H9 (cell line): ENCODE data around the gene PSMB7. TPM values are rescaled to one million over a fixed set of nuclear protein-coding genes. Genes with fewer than 3 reads are reported as not detected.

Experiments used
- DNase-seq: peaks from one replicate; pipeline ENCODE4 v3.0.0-alpha.2; 2017
- H2AFZ ChIP-seq: one replicate; pipeline ENCODE4 v1.6.1; 2013; ENCODE audit warnings: mild to moderate bottlenecking, low read length, control low read depth, moderate library complexity
- H2AK5ac ChIP-seq: 2 replicates; pipeline ENCODE4 v1.6.1; 2013; ENCODE audit warnings: low read length, control low read depth, mixed read lengths; ENCODE audit not compliant: insufficient read length
- H2BK120ac ChIP-seq: one replicate; pipeline ENCODE4 v1.6.1; 2013; ENCODE audit warnings: low read depth, mild to moderate bottlenecking, low read length, control low read depth, inconsistent platforms; ENCODE audit not compliant: poor library complexity, severe bottlenecking
- H2BK12ac ChIP-seq: 2 replicates; pipeline ENCODE4 v1.6.1; 2013; ENCODE audit warnings: low read length, control low read depth, mixed read lengths, low read depth; ENCODE audit not compliant: insufficient read length
- H2BK15ac ChIP-seq: 2 replicates; pipeline ENCODE4 v1.6.1; 2013; ENCODE audit warnings: low read depth, low read length, control low read depth
- H2BK20ac ChIP-seq: one replicate; pipeline ENCODE4 v1.6.1; 2013; ENCODE audit warnings: low read depth, mild to moderate bottlenecking, low read length, control low read depth, inconsistent platforms; ENCODE audit not compliant: poor library complexity, severe bottlenecking
- H2BK5ac ChIP-seq: 2 replicates; pipeline ENCODE4 v1.6.1; 2013; ENCODE audit warnings: low read length, control low read depth, mixed read lengths; ENCODE audit not compliant: insufficient read length
- H3K14ac ChIP-seq: 2 replicates; pipeline ENCODE4 v1.6.1; 2013; ENCODE audit warnings: low read length, control low read depth; ENCODE audit not compliant: insufficient read depth
- H3K18ac ChIP-seq: 2 replicates; pipeline ENCODE4 v1.6.1; 2013; ENCODE audit warnings: low read depth, mild to moderate bottlenecking, mixed read lengths, low read length, control low read depth; ENCODE audit not compliant: insufficient read length
- H3K23ac ChIP-seq: 2 replicates; pipeline ENCODE4 v1.6.1; 2013; ENCODE audit warnings: low read length, control low read depth, mixed read lengths, low read depth; ENCODE audit not compliant: insufficient read length
- H3K23me2 ChIP-seq: 2 replicates; pipeline ENCODE4 v1.6.1; 2013; ENCODE audit warnings: low read depth, mild to moderate bottlenecking, mixed read lengths, low read length, control low read depth; ENCODE audit not compliant: insufficient read length, poor library complexity, severe bottlenecking
- H3K27ac ChIP-seq: 2 replicates; pipeline ENCODE4 v1.5.1; 2013; ENCODE audit warnings: low read length, control low read depth, mixed read lengths, low read depth; ENCODE audit not compliant: insufficient read length
- H3K27me3 ChIP-seq: 2 replicates; pipeline ENCODE4 v1.6.1; 2013; ENCODE audit warnings: low read length, control low read depth, inconsistent platforms; ENCODE audit not compliant: insufficient read depth
- H3K4ac ChIP-seq: 2 replicates; pipeline ENCODE4 v1.6.1; 2013; ENCODE audit warnings: low read depth, mild to moderate bottlenecking, control low read depth, inconsistent platforms, low read length, moderate library complexity
- H3K4me1 ChIP-seq: 2 replicates; pipeline ENCODE4 v1.6.1; 2013; ENCODE audit warnings: low read length, control low read depth, inconsistent platforms; ENCODE audit not compliant: insufficient read depth
- H3K4me2 ChIP-seq: 2 replicates; pipeline ENCODE4 v1.6.1; 2013; ENCODE audit warnings: low read length, control low read depth, mixed read lengths; ENCODE audit not compliant: insufficient read length, insufficient read depth
- H3K56ac ChIP-seq: 2 replicates; pipeline ENCODE4 v1.6.1; 2013; ENCODE audit warnings: low read depth, mild to moderate bottlenecking, mixed read lengths, low read length, control low read depth; ENCODE audit not compliant: insufficient read length
- H3K79me1 ChIP-seq: 2 replicates; pipeline ENCODE4 v1.6.1; 2013; ENCODE audit warnings: low read depth, mild to moderate bottlenecking, moderate library complexity, low read length, control low read depth, inconsistent platforms; ENCODE audit not compliant: insufficient read depth, poor library complexity, severe bottlenecking
- H3K79me2 ChIP-seq: 2 replicates; pipeline ENCODE4 v1.6.1; 2013; ENCODE audit warnings: low read length, control low read depth, inconsistent platforms; ENCODE audit not compliant: insufficient read depth
- H3K9ac ChIP-seq: 2 replicates; pipeline ENCODE4 v1.6.1; 2013; ENCODE audit warnings: low read length, control low read depth, mixed read lengths; ENCODE audit not compliant: insufficient read length; ENCODE audit errors: extremely low read depth
- H3K9me3 ChIP-seq: one replicate; pipeline ENCODE4 v1.6.1; 2013; ENCODE audit warnings: low read depth, low read length, inconsistent platforms; ENCODE audit not compliant: control insufficient read depth
- H3T11ph ChIP-seq: one replicate; pipeline ENCODE4 v1.6.1; 2013; ENCODE audit warnings: mild to moderate bottlenecking, low read length, control low read depth, inconsistent platforms
- H4K20me1 ChIP-seq: one replicate; pipeline ENCODE4 v1.6.1; 2013; ENCODE audit not compliant: control insufficient read depth, insufficient read length, insufficient read depth
- H4K5ac ChIP-seq: 2 replicates; pipeline ENCODE4 v1.6.1; 2013; ENCODE audit warnings: low read depth, mild to moderate bottlenecking, mixed read lengths, low read length, control low read depth; ENCODE audit not compliant: insufficient read length
- H4K8ac ChIP-seq: replicated peaks from 2 replicates; pipeline ENCODE4 v1.6.1; 2013; ENCODE audit warnings: low read length, control low read depth, mixed read lengths, low read depth; ENCODE audit not compliant: insufficient read length
- H4K91ac ChIP-seq: 2 replicates; pipeline ENCODE4 v1.6.1; 2013; ENCODE audit warnings: low read depth, mild to moderate bottlenecking, moderate library complexity, mixed read lengths, low read length, control low read depth; ENCODE audit not compliant: insufficient read length
- H3K27ac Mint-ChIP-seq, 3 experiments: 2 replicates in 2 of 3; 3 replicates in 1 of 3; pipeline ENCODE4 v1.8.0; 2020 to 2021; ENCODE audit warnings: mixed read lengths in 3 of 3, mild to moderate bottlenecking in 1 of 3, moderate library complexity in 1 of 3
- H3K27me3 Mint-ChIP-seq: 2 replicates; pipeline ENCODE4 v1.8.0; 2021; ENCODE audit warnings: low read depth, mild to moderate bottlenecking, moderate library complexity, mixed read lengths
- H3K36me3 Mint-ChIP-seq, 3 experiments: 2 replicates in 2 of 3; 3 replicates in 1 of 3; pipeline ENCODE4 v1.8.0; 2020 to 2021; ENCODE audit warnings: low read depth in 3 of 3, mixed read lengths in 3 of 3; ENCODE audit not compliant: insufficient read depth in 1 of 3
- H3K4me1 Mint-ChIP-seq, 2 experiments: 2 replicates each; pipeline ENCODE4 v1.8.0; 2020; ENCODE audit warnings: mixed read lengths in 2 of 2
- H3K4me3 Mint-ChIP-seq, 2 experiments: 2 replicates in 1 of 2; 3 replicates in 1 of 2; pipeline ENCODE4 v1.8.0; 2020 to 2021; ENCODE audit warnings: mild to moderate bottlenecking in 2 of 2, mixed read lengths in 2 of 2, moderate library complexity in 1 of 2
- H3K9me3 Mint-ChIP-seq, 2 experiments: 2 replicates in 1 of 2; 3 replicates in 1 of 2; pipeline ENCODE4 v1.8.0; 2020; ENCODE audit warnings: mild to moderate bottlenecking in 2 of 2, mixed read lengths in 2 of 2, moderate library complexity in 1 of 2
- WGBS: extraction: QIAGEN DNeasy Blood & Tissue Kit; methylation state at CpG from one replicate; pipeline ENCODE4 v1.1.7; 2013; ENCODE audit warnings: missing lambda C conversion rate, low lambda C conversion rate, mixed read lengths; ENCODE audit not compliant: insufficient read length; ENCODE audit errors: extremely low coverage; 5-methylcytosine and 5-hydroxymethylcytosine counted together
- total RNA-seq: library from RNA; stranded (reverse); gene quantifications from 2 replicates; pipeline ENCODE4 v1.2.1, GENCODE V29; 2021
- TF ChIP-seq, protein P1 (sequence below): fragments of 200-600 bp; sonication (generic); conservative IDR thresholded peaks from 3 replicates; pipeline ENCODE4 v1.8.0; 2021; ENCODE audit warnings: antibody characterized with exemption, mild to moderate bottlenecking

PSMB7 gene
- total RNA-seq, 1 experiment from 2014 or later: 209 TPM

DNA sequence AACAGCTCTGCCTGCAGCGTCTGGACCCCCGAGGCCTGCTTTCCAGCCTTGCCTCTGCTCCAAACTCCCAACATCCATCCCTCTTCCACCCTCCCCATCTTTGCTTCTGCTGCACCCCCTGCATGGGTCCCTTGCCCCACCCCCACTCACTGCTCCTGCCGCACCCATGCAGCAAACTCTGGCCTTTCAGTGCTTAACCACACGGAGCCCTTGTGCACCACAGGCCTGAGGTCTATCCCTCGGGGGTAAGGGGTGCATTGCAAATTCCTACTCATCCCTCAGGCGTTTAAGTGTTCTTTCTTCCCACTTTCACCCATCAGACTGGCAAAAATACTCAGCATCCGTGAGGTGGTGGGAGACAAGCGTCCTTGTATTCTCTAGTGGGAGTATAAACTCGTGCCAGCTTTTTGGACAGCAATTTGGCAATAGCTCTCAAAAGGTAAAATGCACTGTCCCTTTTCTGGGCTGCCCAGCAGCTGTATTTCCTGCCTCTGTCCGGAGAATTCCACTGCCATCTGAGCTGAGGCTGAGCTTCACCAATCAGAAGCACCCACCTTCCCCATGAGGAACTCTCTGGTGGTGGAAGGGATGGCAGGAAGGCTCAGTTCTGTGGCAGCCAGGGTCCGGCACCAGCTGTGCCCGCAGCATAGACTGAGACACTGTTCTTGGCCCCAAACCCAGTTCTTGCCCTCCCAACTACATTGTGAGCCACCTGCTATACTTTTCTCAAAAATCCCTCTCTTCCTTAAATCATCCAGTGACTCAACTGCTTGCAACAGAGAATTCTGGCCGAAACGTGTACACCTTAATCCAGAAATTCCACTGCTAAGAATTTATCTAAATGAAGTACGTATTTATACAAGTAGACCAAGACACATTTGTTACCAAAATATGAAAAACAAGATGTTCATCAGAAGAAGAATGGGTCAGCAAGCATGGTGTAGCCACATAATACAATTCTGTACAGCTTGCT, 15.0 kb downstream of the PSMB7 start:
- Histone ChIP-seq H3T11ph (no peak overlapping the region), H2BK12ac (no peak overlapping the region), H3K79me1 (no peaks in the 10 kb centered on the region), H4K20me1 (no peaks in the 10 kb centered on the region), H3K56ac (no peak overlapping the region), H2BK20ac (no peak overlapping the region), H3K14ac (no peak overlapping the region), H3K9ac (no peak overlapping the region), H2AK5ac (no peak overlapping the region), H3K4ac (no peak overlapping the region), H2BK5ac (no peak overlapping the region), H3K9me3 (no peaks in the 10 kb centered on the region), H4K91ac (no peak overlapping the region), H3K79me2 (peaks cover 5% of the 10 kb centered on the region), H3K27ac (no peak overlapping the region), H2AFZ (no peak overlapping the region), H3K23ac (no peak overlapping the region), H4K5ac (no peak overlapping the region), H3K4me1 (no peaks in the 10 kb centered on the region), H3K27me3 (no peaks in the 10 kb centered on the region), H4K8ac (no peak overlapping the region), H3K18ac (no peak overlapping the region), H2BK15ac (no peak overlapping the region), H2BK120ac (no peak overlapping the region), H3K4me2 (no peak overlapping the region), H3K23me2 (no peaks in the 10 kb centered on the region)
- TF ChIP-seq, protein P1, sequence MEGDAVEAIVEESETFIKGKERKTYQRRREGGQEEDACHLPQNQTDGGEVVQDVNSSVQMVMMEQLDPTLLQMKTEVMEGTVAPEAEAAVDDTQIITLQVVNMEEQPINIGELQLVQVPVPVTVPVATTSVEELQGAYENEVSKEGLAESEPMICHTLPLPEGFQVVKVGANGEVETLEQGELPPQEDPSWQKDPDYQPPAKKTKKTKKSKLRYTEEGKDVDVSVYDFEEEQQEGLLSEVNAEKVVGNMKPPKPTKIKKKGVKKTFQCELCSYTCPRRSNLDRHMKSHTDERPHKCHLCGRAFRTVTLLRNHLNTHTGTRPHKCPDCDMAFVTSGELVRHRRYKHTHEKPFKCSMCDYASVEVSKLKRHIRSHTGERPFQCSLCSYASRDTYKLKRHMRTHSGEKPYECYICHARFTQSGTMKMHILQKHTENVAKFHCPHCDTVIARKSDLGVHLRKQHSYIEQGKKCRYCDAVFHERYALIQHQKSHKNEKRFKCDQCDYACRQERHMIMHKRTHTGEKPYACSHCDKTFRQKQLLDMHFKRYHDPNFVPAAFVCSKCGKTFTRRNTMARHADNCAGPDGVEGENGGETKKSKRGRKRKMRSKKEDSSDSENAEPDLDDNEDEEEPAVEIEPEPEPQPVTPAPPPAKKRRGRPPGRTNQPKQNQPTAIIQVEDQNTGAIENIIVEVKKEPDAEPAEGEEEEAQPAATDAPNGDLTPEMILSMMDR: no peak
- Mint-ChIP-seq H3K4me3 (peak overlapping the region in 1 of 2 experiments; percentile 47; a peak in 3 of 5 replicates), H3K36me3 (peaks cover 8 to 41% (median 30%) of the 10 kb centered on the region in 3 experiments; a peak in 6 of 7 replicates), H3K27me3 (no peaks in the 10 kb centered on the region), H3K9me3 (no peaks in the 10 kb centered on the region), H3K4me1 (peaks cover 26 to 34% of the 10 kb centered on the region in 2 experiments), H3K27ac (peak overlapping the region; percentile 81 to 87 (median 81); a peak in 6 of 7 replicates)
- DNase-seq: peak; percentile 31
- WGBS: no CpG with 5 or more reads among the region's 15 CpGs
